Mesendoderm (in vitro differentiated cells): ENCODE results near the gene SCGN.

Experiments used
- DNase-seq: peaks from one replicate; pipeline ENCODE4 v3.0.0; 2013
- H2AK5ac ChIP-seq: 2 replicates; pipeline ENCODE4 v1.6.1; 2013; ENCODE audit warnings: low read length, inconsistent platforms
- H2BK120ac ChIP-seq: 2 replicates; pipeline ENCODE4 v1.6.1; 2013; ENCODE audit warnings: low read depth, mild to moderate bottlenecking, low read length, moderate library complexity, mixed read lengths
- H2BK15ac ChIP-seq: replicated peaks from 2 replicates; pipeline ENCODE4 v1.6.1; 2013; ENCODE audit warnings: low read depth, mild to moderate bottlenecking, moderate library complexity
- H2BK5ac ChIP-seq: 2 replicates; pipeline ENCODE4 v1.6.1; 2013; ENCODE audit warnings: low read length, inconsistent platforms
- H3K18ac ChIP-seq: 2 replicates; pipeline ENCODE4 v1.6.1; 2013; ENCODE audit warnings: mild to moderate bottlenecking, low read length, mixed read lengths
- H3K23ac ChIP-seq: one replicate; pipeline ENCODE4 v1.6.1; 2013; ENCODE audit warnings: low read length
- H3K27ac ChIP-seq: 2 replicates; pipeline ENCODE4 v1.5.1; 2013; ENCODE audit warnings: low read depth, mild to moderate bottlenecking, inconsistent platforms, low read length, moderate library complexity
- H3K27me3 ChIP-seq: 2 replicates; pipeline ENCODE4 v1.6.1; 2013; ENCODE audit warnings: low read length, control low read depth, mild to moderate bottlenecking, inconsistent platforms; ENCODE audit not compliant: insufficient read depth, poor library complexity
- H3K36me3 ChIP-seq: 2 replicates; pipeline ENCODE4 v1.6.1; 2013; ENCODE audit warnings: low read length, inconsistent platforms; ENCODE audit not compliant: control insufficient read depth, insufficient read depth
- H3K4ac ChIP-seq: one replicate; pipeline ENCODE4 v1.6.1; 2013; ENCODE audit warnings: low read depth, mild to moderate bottlenecking, low read length, moderate library complexity
- H3K4me1 ChIP-seq: 2 replicates; pipeline ENCODE4 v1.6.1; 2013; ENCODE audit warnings: low read depth, low read length, inconsistent platforms; ENCODE audit not compliant: control insufficient read depth
- H3K4me2 ChIP-seq: 2 replicates; pipeline ENCODE4 v1.6.1; 2013; ENCODE audit warnings: low read length
- H3K4me3 ChIP-seq: 2 replicates; pipeline ENCODE4 v1.5.1; 2013; ENCODE audit warnings: mild to moderate bottlenecking, low read length
- H3K56ac ChIP-seq: one replicate; pipeline ENCODE4 v1.6.1; 2013; ENCODE audit warnings: low read length
- H3K79me1 ChIP-seq: 2 replicates; pipeline ENCODE4 v1.6.1; 2013; ENCODE audit warnings: low read length, inconsistent platforms
- H3K79me2 ChIP-seq: 2 replicates; pipeline ENCODE4 v1.6.1; 2013; ENCODE audit warnings: mild to moderate bottlenecking, low read length; ENCODE audit not compliant: control insufficient read depth, insufficient read depth
- H3K9ac ChIP-seq: 2 replicates; pipeline ENCODE4 v1.6.1; 2013; ENCODE audit warnings: low read length, inconsistent platforms
- H4K5ac ChIP-seq: one replicate; pipeline ENCODE4 v1.6.1; 2013; ENCODE audit warnings: low read length
- H4K8ac ChIP-seq: one replicate; pipeline ENCODE4 v1.6.1; 2013; ENCODE audit warnings: low read depth, mild to moderate bottlenecking, control low read depth, low read length, moderate library complexity
- WGBS: extraction: QIAGEN DNeasy Blood & Tissue Kit; methylation state at CpG from one replicate; pipeline ENCODE4 v1.1.7; 2013; ENCODE audit warnings: low lambda C conversion rate, missing lambda C conversion rate; ENCODE audit not compliant: insufficient coverage; ENCODE audit errors: extremely low coverage; 5-methylcytosine and 5-hydroxymethylcytosine counted together

Gene SCGN

GRCh38 chr6:25726122-25726911 lies 74.3 kb downstream of the SCGN start:
- H3K4me3 ChIP-seq, result no peak overlapping the region
- H3K36me3 ChIP-seq, result no peaks in the 10 kb centered on the region
- no peak overlapping the region for H2BK5ac ChIP-seq
- H3K27me3 ChIP-seq, result no peaks in the 10 kb centered on the region
- H3K4me2 ChIP-seq, result no peak overlapping the region
- no peaks in the 10 kb centered on the region for H3K4me1 ChIP-seq
- H3K79me1 ChIP-seq, result no peaks in the 10 kb centered on the region
- H4K5ac ChIP-seq, result no peak overlapping the region
- no peak overlapping the region for H2BK15ac ChIP-seq
- no peak overlapping the region for H3K56ac ChIP-seq
- no peak overlapping the region for H3K23ac ChIP-seq
- H2BK120ac ChIP-seq, result no peak overlapping the region
- H2AK5ac ChIP-seq, result no peak overlapping the region
- H3K27ac ChIP-seq, result no peak overlapping the region
- no peaks in the 10 kb centered on the region for H3K79me2 ChIP-seq
- H3K4ac ChIP-seq, result no peak overlapping the region
- H3K9ac ChIP-seq, result no peak overlapping the region
- no peak overlapping the region for H4K8ac ChIP-seq
- WGBS, result no CpG with 5 or more reads among the region's 37 CpGs
- no peak overlapping the region for H3K18ac ChIP-seq
- DNase-seq, result no peak

GRCh38 chr6:25727028-25727427 lies 75.0 kb downstream of the SCGN start:
- no peak overlapping the region for H2BK15ac ChIP-seq
- H4K8ac ChIP-seq, result no peak overlapping the region
- no peak overlapping the region for H2BK120ac ChIP-seq
- no peak overlapping the region for H3K4me3 ChIP-seq
- H3K23ac ChIP-seq, result no peak overlapping the region
- H3K18ac ChIP-seq, result no peak overlapping the region
- no peak for DNase-seq
- no peak overlapping the region for H2AK5ac ChIP-seq
- no peaks in the 10 kb centered on the region for H3K79me2 ChIP-seq
- no peak overlapping the region for H4K5ac ChIP-seq
- H3K4me1 ChIP-seq, result no peaks in the 10 kb centered on the region
- H3K27me3 ChIP-seq, result no peaks in the 10 kb centered on the region
- H2BK5ac ChIP-seq, result no peak overlapping the region
- no peak overlapping the region for H3K27ac ChIP-seq
- H3K9ac ChIP-seq, result no peak overlapping the region
- no peaks in the 10 kb centered on the region for H3K79me1 ChIP-seq
- H3K4me2 ChIP-seq, result no peak overlapping the region
- H3K4ac ChIP-seq, result no peak overlapping the region
- no peaks in the 10 kb centered on the region for H3K36me3 ChIP-seq
- no CpG with 5 or more reads among the region's 14 CpGs for WGBS
- H3K56ac ChIP-seq, result no peak overlapping the region

GRCh38 chr6:25730907-25731306 lies 78.9 kb downstream of the SCGN start:
- Histone ChIP-seq H2BK5ac (no peak overlapping the region), H3K23ac (no peak overlapping the region), H3K56ac (no peak overlapping the region), H2BK15ac (no peak overlapping the region), H2AK5ac (no peak overlapping the region), H3K4me1 (no peaks in the 10 kb centered on the region), H3K36me3 (no peaks in the 10 kb centered on the region), H4K5ac (no peak overlapping the region), H3K27me3 (no peaks in the 10 kb centered on the region), H3K79me1 (no peaks in the 10 kb centered on the region), H3K18ac (no peak overlapping the region), H3K27ac (no peak overlapping the region), H3K79me2 (no peaks in the 10 kb centered on the region), H3K9ac (no peak overlapping the region), H3K4ac (no peak overlapping the region), H4K8ac (no peak overlapping the region), H3K4me2 (no peak overlapping the region), H2BK120ac (no peak overlapping the region), H3K4me3 (no peak overlapping the region)
- no CpG with 5 or more reads among the region's 3 CpGs for WGBS
- no peak for DNase-seq

- Histone ChIP-seq H3K4me3 (no peak overlapping the region), H3K18ac (no peak overlapping the region), H3K4me1 (no peaks in the 10 kb centered on the region), H3K56ac (no peak overlapping the region), H3K36me3 (no peaks in the 10 kb centered on the region), H2BK120ac (no peak overlapping the region), H3K79me2 (no peaks in the 10 kb centered on the region), H2BK5ac (no peak overlapping the region), H2BK15ac (no peak overlapping the region), H3K27me3 (no peaks in the 10 kb centered on the region), H4K5ac (no peak overlapping the region), H4K8ac (no peak overlapping the region), H3K23ac (no peak overlapping the region), H3K9ac (no peak overlapping the region), H3K27ac (no peak overlapping the region), H2AK5ac (no peak overlapping the region), H3K4me2 (no peak overlapping the region), H3K79me1 (no peaks in the 10 kb centered on the region), H3K4ac (no peak overlapping the region)
- WGBS, result no CpG with 5 or more reads among the region's 15 CpGs
- DNase-seq, result no peak
Measured at GRCh38 chr6:25731721-25732120, 79.7 kb downstream of the SCGN start.

GRCh38 chr6:25732468-25733198 lies 80.6 kb downstream of the SCGN start:
- no peak overlapping the region for H4K5ac ChIP-seq
- no CpG with 5 or more reads among the region's 30 CpGs for WGBS
- H3K79me2 ChIP-seq, result no peaks in the 10 kb centered on the region
- H3K4me2 ChIP-seq, result no peak overlapping the region
- H4K8ac ChIP-seq, result no peak overlapping the region
- no peak overlapping the region for H3K4ac ChIP-seq
- H3K4me3 ChIP-seq, result no peak overlapping the region
- peak; percentile 15 for DNase-seq
- no peak overlapping the region for H3K27ac ChIP-seq
- H2AK5ac ChIP-seq, result no peak overlapping the region
- H3K27me3 ChIP-seq, result no peaks in the 10 kb centered on the region
- no peaks in the 10 kb centered on the region for H3K36me3 ChIP-seq
- no peak overlapping the region for H3K18ac ChIP-seq
- no peak overlapping the region for H2BK5ac ChIP-seq
- H2BK15ac ChIP-seq, result no peak overlapping the region
- no peaks in the 10 kb centered on the region for H3K79me1 ChIP-seq
- H2BK120ac ChIP-seq, result no peak overlapping the region
- no peak overlapping the region for H3K9ac ChIP-seq
- H3K4me1 ChIP-seq, result no peaks in the 10 kb centered on the region
- no peak overlapping the region for H3K23ac ChIP-seq
- H3K56ac ChIP-seq, result no peak overlapping the region
